Activated CD8-positive, alpha-beta T cell treated with anti-CD3 and anti-CD28 coated beads, Interleukin-2, amount 10 ng/mL, durations not matched to agents 7 days and 5 days (primary cell): ENCODE measurements around the gene IFRD2. TPM values are rescaled to one million over a fixed set of nuclear protein-coding genes. Genes with fewer than 3 reads are reported as not detected.
"Not testable (repeated sequence)": the region's sequence is repeated elsewhere in the genome, so short reads cannot be mapped to it uniquely, and the experiment has no call there.

Experiments used
- ATAC-seq: fragments of 150-1000 bp; cut with Tn5 transposase; one replicate; pipeline ENCODE4 v1.10.0; 2021; ENCODE audit warnings: moderate library complexity
- CTCF ChIA-PET: fragments of 350-600 bp; sonication (Branson Sonifier 250); formaldehyde crosslinking; loops from one replicate; lab custom pipeline; 2021; ENCODE audit warnings: antibody characterized with exemption; lab: Charles Lee
- POLR2A ChIA-PET: fragments of 350-600 bp; sonication (Branson Sonifier 250); formaldehyde crosslinking; loops from one replicate; lab custom pipeline; 2021; ENCODE audit warnings: antibody characterized with exemption; lab: Charles Lee
- DNase-seq: peaks from one replicate; pipeline ENCODE4 v3.0.0-alpha.2; 2020
- H3K27ac Mint-ChIP-seq: one replicate; pipeline ENCODE4 v1.8.0; 2021; ENCODE audit warnings: mild to moderate bottlenecking, mixed read lengths
- H3K27me3 Mint-ChIP-seq: one replicate; pipeline ENCODE4 v1.8.0; 2021; ENCODE audit warnings: low read depth, mixed read lengths
- H3K36me3 Mint-ChIP-seq: one replicate; pipeline ENCODE4 v1.8.0; 2021; ENCODE audit warnings: low read depth, mixed read lengths
- H3K4me1 Mint-ChIP-seq: one replicate; pipeline ENCODE4 v1.8.0; 2021; ENCODE audit warnings: low read depth, mixed read lengths
- H3K4me3 Mint-ChIP-seq: one replicate; pipeline ENCODE4 v1.8.0; 2021; ENCODE audit warnings: mild to moderate bottlenecking, mixed read lengths
- H3K9me3 Mint-ChIP-seq: one replicate; pipeline ENCODE4 v1.8.0; 2022; ENCODE audit warnings: mixed read lengths; ENCODE audit not compliant: insufficient read depth
- total RNA-seq, 2 experiments: library from RNA; stranded (reverse); gene quantifications; one replicate each; pipeline ENCODE4 v1.2.3, GENCODE V29; 2021

IFRD2 gene
- total RNA-seq, 2 experiments from 2014 or later = 81.3 to 85.1 TPM

DNA sequence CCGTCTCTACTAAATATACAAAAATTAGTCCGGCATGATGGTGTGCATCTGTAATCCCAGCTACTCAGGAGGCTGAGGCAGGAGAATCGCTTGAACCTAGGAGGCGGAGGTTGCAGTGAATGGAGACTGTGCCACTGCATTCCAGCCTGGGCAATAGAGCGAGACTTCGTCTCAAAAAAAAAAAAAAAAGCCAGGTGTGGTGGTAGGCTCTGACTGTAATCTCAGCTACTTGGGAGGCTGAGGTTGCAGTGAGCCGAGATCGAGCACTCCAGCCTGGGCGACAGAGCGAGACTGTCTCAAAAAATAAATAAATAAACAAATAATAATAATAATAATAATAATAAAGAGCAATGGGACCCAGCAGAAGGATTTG lies 19.7 kb downstream of the IFRD2 start:
- not testable (repeated sequence) for DNase-seq, H3K36me3 Mint-ChIP-seq, H3K4me3 Mint-ChIP-seq, ATAC-seq, H3K9me3 Mint-ChIP-seq, H3K27ac Mint-ChIP-seq
- H3K4me1 Mint-ChIP-seq = peaks cover 34% of the 10 kb centered on the region
- peaks cover 38% of the 10 kb centered on the region for H3K27me3 Mint-ChIP-seq
- CTCF ChIA-PET = interaction anchor here (0.6 to 3.2 kb wide), 8 partner anchors 10 to 279 kb away, joined by 3 to 24 read pairs (median 6); no protein-coding TSS in a partner anchor
- POLR2A ChIA-PET = interaction anchor here (1.0 kb wide), 1 partner anchor 44 kb away, joined by 3 read pairs; no protein-coding TSS in a partner anchor

DNA sequence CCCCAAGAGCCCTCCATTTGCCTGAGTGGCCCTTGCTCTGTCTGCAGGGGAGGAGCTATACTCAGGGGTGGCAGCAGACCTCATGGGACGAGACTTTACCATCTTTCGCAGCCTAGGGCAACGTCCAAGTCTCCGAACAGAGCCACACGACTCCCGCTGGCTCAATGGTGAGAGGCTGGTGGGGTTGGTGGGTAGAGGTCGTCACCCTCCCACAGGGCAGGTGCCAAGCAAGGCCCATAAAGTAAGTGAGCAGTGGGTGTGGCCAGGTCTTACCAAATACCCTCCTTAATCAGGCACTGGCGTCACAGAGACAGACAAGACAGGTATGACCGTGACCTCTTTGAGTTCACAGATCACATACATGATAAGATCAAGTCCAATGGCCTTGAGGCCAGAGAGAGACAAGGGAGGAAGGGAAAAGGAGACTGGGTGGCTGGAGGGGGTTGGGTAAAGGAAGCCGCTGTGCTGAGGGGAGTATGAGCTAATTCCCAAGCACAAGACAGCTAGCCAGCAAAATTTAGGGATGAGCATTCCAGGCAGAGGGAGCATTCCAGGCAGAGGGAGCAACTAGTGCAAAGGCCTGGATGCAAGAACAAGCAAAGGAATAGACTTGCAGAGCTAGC lies 20.8 kb downstream of the IFRD2 start:
- no peaks in the 10 kb centered on the region for H3K36me3 Mint-ChIP-seq
- H3K27me3 Mint-ChIP-seq = peaks cover 39% of the 10 kb centered on the region
- no peak overlapping the region for H3K4me3 Mint-ChIP-seq
- no peaks in the 10 kb centered on the region for H3K9me3 Mint-ChIP-seq
- H3K27ac Mint-ChIP-seq = no peak overlapping the region
- ATAC-seq (no peak), DNase-seq (no peak)
- CTCF ChIA-PET = interaction anchor here (0.7 to 3.2 kb wide), 8 partner anchors 10 to 79 kb away, joined by 3 to 24 read pairs (median 7); no protein-coding TSS in a partner anchor
- POLR2A ChIA-PET = no interaction called here
- peaks cover 34% of the 10 kb centered on the region for H3K4me1 Mint-ChIP-seq

DNA sequence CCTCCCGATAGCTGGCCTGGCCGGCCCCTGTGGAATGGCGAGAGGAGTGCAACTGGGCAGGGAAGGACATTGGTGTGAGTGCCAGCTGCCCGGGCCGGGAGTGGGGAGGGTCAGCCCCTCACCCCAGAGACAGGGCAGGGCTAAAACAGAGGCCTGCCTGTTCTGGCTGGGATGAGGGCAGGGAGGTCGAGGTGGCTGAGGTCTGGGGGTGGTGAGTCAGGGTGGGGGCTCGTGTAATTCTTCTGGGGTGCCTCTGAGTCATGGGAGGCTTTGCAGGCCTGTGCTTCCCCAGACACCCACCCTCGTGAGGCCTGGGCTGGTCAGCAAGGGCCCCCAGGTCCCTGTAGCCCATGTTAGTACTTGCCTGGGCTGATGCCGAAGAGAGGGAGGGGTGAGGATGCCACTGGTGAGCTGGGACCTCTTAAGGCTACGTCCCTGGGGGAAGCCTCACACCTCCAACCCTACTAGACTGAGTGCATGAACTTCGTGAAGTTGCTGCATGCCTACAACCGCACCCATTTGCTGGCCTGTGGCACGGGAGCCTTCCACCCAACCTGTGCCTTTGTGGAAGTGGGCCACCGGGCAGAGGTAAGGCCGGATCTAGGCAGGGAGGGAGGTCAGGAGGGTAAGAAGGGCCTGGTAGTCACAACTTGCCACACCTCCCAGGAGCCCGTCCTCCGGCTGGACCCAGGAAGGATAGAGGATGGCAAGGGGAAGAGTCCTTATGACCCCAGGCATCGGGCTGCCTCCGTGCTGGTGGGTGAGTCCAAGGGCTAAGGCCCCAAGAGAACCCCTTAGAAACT lies 21.6 kb downstream of the IFRD2 start:
- no peaks in the 10 kb centered on the region for H3K36me3 Mint-ChIP-seq
- peaks cover 29% of the 10 kb centered on the region for H3K4me1 Mint-ChIP-seq
- no peaks in the 10 kb centered on the region for H3K9me3 Mint-ChIP-seq
- CTCF ChIA-PET = interaction anchor here (1.2 to 3.2 kb wide), 5 partner anchors 9 to 76 kb away, joined by 6 to 24 read pairs (median 8); no protein-coding TSS in a partner anchor
- ATAC-seq (no peak), DNase-seq (no peak)
- no peak overlapping the region for H3K4me3 Mint-ChIP-seq
- POLR2A ChIA-PET = no interaction called here
- peaks cover 39% of the 10 kb centered on the region for H3K27me3 Mint-ChIP-seq
- no peak overlapping the region for H3K27ac Mint-ChIP-seq

DNA sequence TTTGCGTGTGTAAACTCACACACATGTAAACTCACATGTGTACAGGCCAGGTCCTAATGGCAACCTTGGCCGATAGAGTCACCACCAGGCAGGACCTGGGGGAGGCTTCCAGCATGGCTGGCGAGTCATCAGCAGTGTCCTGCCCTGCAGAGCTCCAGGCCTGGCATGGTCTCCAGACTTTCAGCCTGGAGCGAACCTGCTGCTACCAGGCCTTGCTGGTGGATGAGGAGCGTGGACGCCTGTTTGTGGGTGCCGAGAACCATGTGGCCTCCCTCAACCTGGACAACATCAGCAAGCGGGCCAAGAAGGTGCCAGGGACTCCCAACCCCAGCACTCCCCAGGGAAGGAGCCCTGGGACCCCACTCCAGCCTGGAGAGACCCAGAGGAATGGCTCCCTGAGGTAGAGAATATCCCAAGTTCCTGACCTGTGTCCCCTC lies 22.2 kb downstream of the IFRD2 start:
- CTCF ChIA-PET = interaction anchor here (1.3 to 3.2 kb wide), 3 partner anchors 10 to 66 kb away, joined by 3 to 24 read pairs (median 13); no protein-coding TSS in a partner anchor
- no peak for ATAC-seq
- no peak for DNase-seq

DNA sequence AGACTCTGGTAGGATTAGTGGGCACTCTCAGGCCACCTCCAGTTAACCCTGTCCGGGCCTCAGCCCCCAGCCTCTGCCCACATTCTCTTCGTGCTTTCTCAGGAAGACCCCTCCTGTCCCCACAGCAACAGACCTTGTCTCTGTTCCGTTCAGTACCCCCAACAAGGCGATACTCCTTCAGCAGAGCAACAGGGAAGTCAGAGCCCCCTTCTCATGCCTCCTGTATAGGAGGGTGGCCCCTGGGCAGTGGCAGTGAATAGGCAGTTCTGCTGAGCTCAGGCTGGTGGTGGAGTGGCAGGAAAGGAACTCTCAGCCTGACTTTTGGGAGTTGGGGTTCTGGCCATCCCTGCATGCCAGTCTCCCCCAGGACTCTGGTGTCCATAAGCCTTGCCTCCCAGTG lies 22.8 kb downstream of the IFRD2 start:
- no peaks in the 10 kb centered on the region for H3K36me3 Mint-ChIP-seq
- DNase-seq = no peak
- peaks cover 19% of the 10 kb centered on the region for H3K4me1 Mint-ChIP-seq
- peaks cover 29% of the 10 kb centered on the region for H3K27me3 Mint-ChIP-seq
- no peaks in the 10 kb centered on the region for H3K9me3 Mint-ChIP-seq
- CTCF ChIA-PET = interaction anchor here (1.1 to 3.2 kb wide), 3 partner anchors 23 to 66 kb away, joined by 3 to 24 read pairs (median 3); no protein-coding TSS in a partner anchor
- H3K27ac Mint-ChIP-seq = no peak overlapping the region
- no peak overlapping the region for H3K4me3 Mint-ChIP-seq
- no peak for ATAC-seq
- POLR2A ChIA-PET = interaction anchor here (0.6 kb wide), 1 partner anchor 8 kb away, joined by 3 read pairs; no protein-coding TSS in a partner anchor

More for the DNA sequence above, 22.2 kb downstream of the IFRD2 start:
- Mint-ChIP-seq H3K4me3 (no peak overlapping the region), H3K27me3 (peaks cover 33% of the 10 kb centered on the region), H3K27ac (no peak overlapping the region), H3K9me3 (no peaks in the 10 kb centered on the region), H3K36me3 (no peaks in the 10 kb centered on the region), H3K4me1 (peaks cover 23% of the 10 kb centered on the region)
- POLR2A ChIA-PET = interaction anchor here (0.6 kb wide), 1 partner anchor 9 kb away, joined by 3 read pairs; no protein-coding TSS in a partner anchor

DNA sequence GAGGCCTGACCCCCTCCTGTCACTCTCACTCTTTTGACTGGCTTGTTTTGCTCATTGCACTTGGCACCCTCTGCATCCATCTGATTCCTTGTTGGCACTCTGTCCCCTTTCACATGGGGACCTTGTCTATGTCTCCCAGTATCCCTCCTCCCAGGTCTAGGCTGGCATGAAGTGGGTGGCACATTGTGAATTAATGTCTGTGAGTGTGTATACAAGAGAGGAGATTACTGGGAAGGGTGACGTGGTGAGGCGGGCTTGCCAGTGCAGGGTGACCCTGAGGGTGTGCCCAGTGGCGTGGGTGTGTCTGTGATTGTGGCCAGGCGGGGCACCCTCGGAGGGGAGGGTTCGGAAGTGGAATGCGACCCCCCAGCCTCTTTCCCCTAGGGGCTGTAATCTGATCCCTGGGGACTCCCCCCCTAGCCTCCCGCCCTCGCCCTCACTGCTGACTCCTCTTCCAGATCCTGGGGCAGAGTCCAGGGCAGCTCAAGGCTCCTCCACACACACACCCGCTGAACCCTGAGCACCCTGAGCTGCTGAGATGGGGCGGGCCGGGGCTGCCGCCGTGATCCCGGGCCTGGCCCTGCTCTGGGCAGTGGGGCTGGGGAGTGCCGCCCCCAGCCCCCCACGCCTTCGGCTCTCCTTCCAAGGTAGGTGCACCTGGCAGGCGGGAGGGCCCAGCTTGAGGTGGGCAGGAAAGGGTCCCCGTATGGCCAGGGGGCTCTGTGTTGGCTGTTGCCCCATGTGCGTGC lies 23.4 kb downstream of the IFRD2 start, which contains the start of gene SEMA3B:
Gene SEMA3B, plus strand, starts transcription at position 445 of the 749 bp plus-strand sequence. Its CDS starts 94 bp downstream, at position 539.
- no peak within 1 kb of the TSS for H3K27ac Mint-ChIP-seq
- H3K27me3 Mint-ChIP-seq = peaks cover 23% of the 10 kb centered on the region
- H3K9me3 Mint-ChIP-seq = no peaks in the 10 kb centered on the region
- POLR2A ChIA-PET = no interaction called here
- CTCF ChIA-PET = interaction anchor here (1.1 to 2.5 kb wide), 3 partner anchors 22 to 65 kb away, joined by 3 to 7 read pairs (median 3); no protein-coding TSS in a partner anchor
- H3K4me1 Mint-ChIP-seq = peaks cover 14% of the 10 kb centered on the region
- H3K4me3 Mint-ChIP-seq = no peak within 1 kb of the TSS
- no peak for DNase-seq
- H3K36me3 Mint-ChIP-seq = no peaks in the 10 kb centered on the region
- no peak for ATAC-seq

DNA sequence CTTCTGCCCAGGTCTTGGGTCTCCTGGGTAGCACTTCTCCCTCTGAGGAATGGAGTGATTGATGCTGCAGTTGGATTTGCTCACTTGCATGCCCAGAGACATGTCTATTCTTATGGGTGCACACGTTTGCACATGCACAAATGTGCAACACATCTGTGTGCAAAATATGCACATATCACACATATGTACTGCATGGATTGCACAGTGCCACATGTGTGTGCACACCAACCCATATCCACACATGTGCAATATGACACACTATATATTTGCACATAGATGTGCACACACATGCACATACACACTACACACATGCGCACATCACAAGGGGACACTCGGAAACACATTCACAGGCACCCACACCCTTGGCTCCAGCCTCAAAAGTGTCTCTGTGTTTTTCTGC lies 24.0 kb downstream of the IFRD2 start:
- Mint-ChIP-seq H3K36me3 (no peaks in the 10 kb centered on the region), H3K4me3 (no peak overlapping the region), H3K27me3 (peaks cover 22% of the 10 kb centered on the region), H3K9me3 (no peaks in the 10 kb centered on the region), H3K27ac (no peak overlapping the region), H3K4me1 (peaks cover 12% of the 10 kb centered on the region)
- no peak for DNase-seq
- POLR2A ChIA-PET = interaction anchor here (0.6 kb wide), 1 partner anchor 26 kb away, joined by 4 read pairs; no protein-coding TSS in a partner anchor
- CTCF ChIA-PET = interaction anchor here (2.5 kb wide), 1 partner anchor 42 kb away, joined by 7 read pairs; no protein-coding TSS in a partner anchor
- no peak for ATAC-seq

DNA sequence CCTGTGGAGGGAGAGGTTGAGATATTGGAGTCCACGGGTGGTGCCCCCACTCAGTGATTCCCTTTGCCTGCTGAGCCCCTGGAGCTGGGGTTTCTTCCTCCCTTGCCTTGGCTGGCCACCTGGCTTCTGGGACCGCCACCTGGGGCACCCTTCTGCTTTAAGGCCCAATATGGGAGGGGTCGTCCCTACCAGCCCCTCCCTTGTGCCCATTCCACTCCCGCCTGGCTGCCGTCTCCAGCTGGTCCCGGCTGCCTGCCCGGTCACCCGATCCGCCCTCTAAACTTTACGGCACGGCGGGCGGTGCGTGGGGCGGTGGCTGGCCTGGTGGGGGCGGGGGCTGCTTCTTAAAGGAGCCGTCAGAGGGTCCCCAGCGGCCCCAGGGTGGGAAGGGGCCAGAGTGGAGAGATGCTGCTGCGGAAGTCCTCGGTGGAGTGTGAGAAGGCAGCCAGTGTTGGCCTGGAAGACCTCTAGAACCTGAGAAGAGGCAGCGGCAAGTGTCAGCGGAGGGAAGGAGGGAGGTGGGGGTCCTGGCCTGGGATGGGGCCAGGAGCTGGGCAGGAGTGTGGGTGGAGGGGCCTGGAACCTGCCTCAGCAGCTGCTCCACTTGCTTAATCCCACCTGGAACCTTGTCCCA lies 24.8 kb downstream of the IFRD2 start:
- H3K27me3 Mint-ChIP-seq = peaks cover 18% of the 10 kb centered on the region
- peaks cover 6% of the 10 kb centered on the region for H3K4me1 Mint-ChIP-seq
- H3K36me3 Mint-ChIP-seq = no peaks in the 10 kb centered on the region
- no peak for DNase-seq
- POLR2A ChIA-PET = interaction anchor here (0.6 kb wide), 1 partner anchor 27 kb away, joined by 4 read pairs; no protein-coding TSS in a partner anchor
- H3K9me3 Mint-ChIP-seq = no peaks in the 10 kb centered on the region
- no peak overlapping the region for H3K4me3 Mint-ChIP-seq
- ATAC-seq = no peak
- CTCF ChIA-PET = interaction anchor here (1.1 to 2.5 kb wide), 3 partner anchors 21 to 75 kb away, joined by 3 to 14 read pairs (median 7); no protein-coding TSS in a partner anchor
- H3K27ac Mint-ChIP-seq = no peak overlapping the region

DNA sequence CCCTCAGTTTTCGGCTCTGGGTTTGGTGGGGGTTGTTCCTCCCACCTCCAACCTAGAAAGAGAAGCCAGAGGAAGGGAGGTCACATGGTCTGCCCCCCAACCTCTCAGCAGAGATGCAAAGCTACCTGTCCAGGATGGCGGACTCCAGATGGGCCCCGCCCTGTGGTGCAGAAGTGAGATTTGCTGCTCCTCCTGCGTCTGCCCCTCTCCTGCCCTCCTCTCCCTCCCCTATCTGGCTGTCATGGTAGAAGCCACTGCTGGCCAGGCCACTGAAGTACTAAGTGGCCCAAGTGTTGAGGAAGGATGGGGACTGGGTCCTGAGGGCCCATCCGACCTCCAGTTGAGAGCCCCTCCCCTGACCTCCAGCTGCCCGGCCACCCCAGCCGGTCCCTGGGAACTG lies 25.4 kb downstream of the IFRD2 start:
- Mint-ChIP-seq H3K4me1 (peaks cover 5% of the 10 kb centered on the region), H3K27ac (no peak overlapping the region), H3K9me3 (no peaks in the 10 kb centered on the region), H3K27me3 (peaks cover 18% of the 10 kb centered on the region), H3K36me3 (no peaks in the 10 kb centered on the region), H3K4me3 (no peak overlapping the region)
- DNase-seq (no peak), ATAC-seq (no peak)
- ChIA-PET POLR2A (no interaction called here), CTCF (interaction anchor here (1.1 to 2.5 kb wide), 4 partner anchors 20 to 74 kb away, joined by 3 to 14 read pairs (median 5); no protein-coding TSS in a partner anchor)

DNA sequence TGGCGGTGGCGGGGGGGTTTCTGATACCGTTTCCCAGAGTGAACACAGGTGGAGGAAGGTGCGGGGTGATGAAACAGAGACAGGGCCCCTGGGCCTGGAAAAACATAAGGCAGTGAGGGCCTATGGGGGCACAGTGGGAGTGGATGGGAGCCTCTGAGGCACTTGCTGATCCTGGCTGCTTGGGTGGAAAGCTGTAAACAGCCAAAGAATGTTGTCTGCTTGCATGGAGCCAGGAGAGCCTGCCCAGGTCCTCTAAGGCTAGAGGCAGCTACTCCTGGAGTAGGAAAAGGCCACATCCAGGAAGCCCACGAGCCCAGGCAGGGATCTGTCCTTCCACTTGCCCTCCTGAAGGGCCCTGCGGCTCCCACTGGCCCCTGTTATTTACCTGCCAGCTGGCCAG lies 26.2 kb downstream of the IFRD2 start:
- CTCF ChIA-PET = interaction anchor here (1.1 to 2.5 kb wide), 4 partner anchors 19 to 74 kb away, joined by 3 to 14 read pairs (median 5); no protein-coding TSS in a partner anchor
- Mint-ChIP-seq H3K36me3 (no peaks in the 10 kb centered on the region), H3K9me3 (no peaks in the 10 kb centered on the region)

More for the DNA sequence above, 26.2 kb downstream of the IFRD2 start:
- POLR2A ChIA-PET = no interaction called here
- Mint-ChIP-seq H3K27me3 (peaks cover 18% of the 10 kb centered on the region), H3K4me1 (no peaks in the 10 kb centered on the region), H3K27ac (no peak overlapping the region), H3K4me3 (no peak overlapping the region)
- ATAC-seq = no peak
- DNase-seq = no peak
